Astrocyte of the spinal cord (primary cell): ENCODE results near the gene FLAD1.

Source experiments
- DNase-seq: peaks from one replicate; pipeline ENCODE4 v3.0.0; 2011; ENCODE audit warnings: low read depth, low spot score
- H3K4me3 ChIP-seq: 2 replicates; pipeline ENCODE4 v1.5.1; 2011; ENCODE audit warnings: low read depth, mild to moderate bottlenecking, low read length, moderate library complexity
- in situ Hi-C: cut with HindIII; loops from 2 replicates; pipeline ENCODE4 v1.10.0; 2017; ENCODE audit warnings: low sequenced_read_pairs
- TF ChIP-seq, protein P1 (sequence below): IDR thresholded peaks from 2 replicates; pipeline ENCODE4 v1.5.1; 2012; ENCODE audit warnings: low read depth, mild to moderate bottlenecking, low read length, inconsistent platforms

FLAD1 gene

DNA sequence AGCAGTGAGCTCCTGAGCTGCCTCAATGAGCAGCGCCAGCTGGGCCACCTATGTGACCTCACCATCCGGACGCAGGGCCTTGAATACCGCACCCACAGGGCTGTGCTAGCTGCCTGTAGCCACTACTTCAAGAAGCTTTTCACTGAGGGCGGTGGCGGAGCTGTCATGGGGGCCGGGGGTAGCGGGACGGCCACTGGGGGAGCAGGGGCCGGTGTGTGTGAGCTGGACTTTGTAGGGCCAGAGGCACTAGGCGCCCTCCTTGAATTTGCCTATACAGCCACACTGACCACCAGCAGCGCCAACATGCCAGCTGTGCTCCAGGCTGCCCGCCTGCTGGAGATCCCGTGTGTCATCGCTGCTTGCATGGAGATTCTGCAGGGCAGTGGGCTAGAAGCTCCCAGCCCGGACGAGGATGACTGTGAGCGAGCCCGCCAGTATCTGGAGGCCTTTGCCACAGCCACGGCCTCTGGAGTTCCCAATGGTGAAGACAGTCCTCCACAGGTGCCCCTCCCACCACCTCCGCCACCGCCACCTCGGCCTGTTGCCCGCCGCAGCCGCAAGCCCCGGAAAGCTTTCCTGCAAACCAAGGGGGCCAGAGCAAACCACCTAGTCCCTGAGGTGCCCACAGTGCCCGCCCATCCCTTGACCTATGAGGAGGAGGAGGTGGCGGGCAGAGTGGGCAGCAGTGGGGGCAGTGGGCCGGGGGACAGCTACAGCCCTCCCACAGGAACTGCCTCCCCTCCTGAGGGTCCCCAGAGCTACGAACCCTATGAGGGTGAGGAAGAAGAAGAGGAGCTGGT, 31.8 kb downstream of the FLAD1 start:
- in situ Hi-C loops, result no loop called here
- TF ChIP-seq, protein P1, sequence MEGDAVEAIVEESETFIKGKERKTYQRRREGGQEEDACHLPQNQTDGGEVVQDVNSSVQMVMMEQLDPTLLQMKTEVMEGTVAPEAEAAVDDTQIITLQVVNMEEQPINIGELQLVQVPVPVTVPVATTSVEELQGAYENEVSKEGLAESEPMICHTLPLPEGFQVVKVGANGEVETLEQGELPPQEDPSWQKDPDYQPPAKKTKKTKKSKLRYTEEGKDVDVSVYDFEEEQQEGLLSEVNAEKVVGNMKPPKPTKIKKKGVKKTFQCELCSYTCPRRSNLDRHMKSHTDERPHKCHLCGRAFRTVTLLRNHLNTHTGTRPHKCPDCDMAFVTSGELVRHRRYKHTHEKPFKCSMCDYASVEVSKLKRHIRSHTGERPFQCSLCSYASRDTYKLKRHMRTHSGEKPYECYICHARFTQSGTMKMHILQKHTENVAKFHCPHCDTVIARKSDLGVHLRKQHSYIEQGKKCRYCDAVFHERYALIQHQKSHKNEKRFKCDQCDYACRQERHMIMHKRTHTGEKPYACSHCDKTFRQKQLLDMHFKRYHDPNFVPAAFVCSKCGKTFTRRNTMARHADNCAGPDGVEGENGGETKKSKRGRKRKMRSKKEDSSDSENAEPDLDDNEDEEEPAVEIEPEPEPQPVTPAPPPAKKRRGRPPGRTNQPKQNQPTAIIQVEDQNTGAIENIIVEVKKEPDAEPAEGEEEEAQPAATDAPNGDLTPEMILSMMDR, result no peak
- DNase-seq, result no peak
- H3K4me3 ChIP-seq, result no peak overlapping the region

DNA sequence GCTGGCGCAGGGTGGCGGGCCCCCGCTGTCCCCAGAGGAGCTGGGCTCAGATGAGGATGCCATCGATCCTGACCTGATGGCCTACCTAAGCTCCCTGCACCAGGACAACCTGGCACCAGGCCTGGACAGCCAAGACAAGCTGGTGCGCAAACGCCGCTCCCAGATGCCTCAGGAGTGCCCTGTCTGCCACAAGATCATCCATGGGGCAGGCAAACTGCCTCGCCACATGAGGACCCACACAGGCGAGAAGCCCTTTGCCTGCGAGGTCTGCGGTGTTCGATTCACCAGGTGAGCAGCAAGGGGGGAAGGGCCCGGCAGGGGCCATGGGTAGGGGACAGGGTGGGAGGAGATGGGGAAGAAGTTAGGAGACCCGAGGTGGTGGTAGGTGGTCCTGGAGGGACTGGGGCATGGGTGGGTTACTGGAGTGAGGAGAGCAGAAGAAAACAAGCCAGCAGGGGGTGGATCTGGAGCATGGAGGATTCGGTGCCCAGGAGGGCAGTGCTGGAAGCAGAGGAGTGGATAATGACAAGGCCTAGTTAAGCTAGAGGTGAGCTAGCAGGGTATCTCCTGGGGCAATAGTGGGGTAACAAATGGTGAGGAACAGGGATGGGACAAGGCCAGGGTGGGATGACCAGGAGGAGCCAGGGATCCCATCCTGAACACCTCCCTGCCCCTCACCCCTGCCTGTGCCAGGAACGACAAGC, 32.5 kb downstream of the FLAD1 start:
- DNase-seq, result no peak
- H3K4me3 ChIP-seq, result no peak overlapping the region
- in situ Hi-C loops, result no loop called here
- TF ChIP-seq, protein P1, result no peak

DNA sequence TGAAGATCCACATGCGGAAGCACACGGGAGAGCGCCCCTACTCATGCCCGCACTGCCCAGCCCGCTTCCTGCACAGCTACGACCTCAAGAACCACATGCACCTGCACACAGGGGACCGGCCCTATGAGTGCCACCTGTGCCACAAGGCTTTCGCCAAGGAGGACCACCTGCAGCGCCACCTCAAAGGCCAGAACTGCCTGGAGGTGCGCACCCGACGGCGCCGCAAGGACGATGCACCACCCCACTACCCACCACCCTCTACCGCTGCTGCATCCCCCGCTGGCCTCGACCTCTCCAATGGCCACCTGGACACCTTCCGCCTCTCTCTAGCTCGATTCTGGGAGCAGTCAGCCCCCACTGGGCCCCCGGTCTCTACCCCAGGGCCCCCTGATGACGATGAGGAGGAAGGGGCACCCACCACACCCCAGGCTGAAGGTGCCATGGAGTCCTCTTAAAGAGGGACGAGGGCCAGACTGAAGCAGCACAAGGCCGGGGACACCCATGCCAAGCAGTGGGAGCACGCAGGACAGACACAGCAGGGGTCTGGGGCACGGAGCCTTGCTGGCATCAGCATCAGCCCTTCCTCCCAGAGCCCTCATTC, 33.2 kb downstream of the FLAD1 start:
- DNase-seq, result no peak
- H3K4me3 ChIP-seq, result no peak overlapping the region
- TF ChIP-seq, protein P1, result no peak
- in situ Hi-C loops, result no loop called here

DNA sequence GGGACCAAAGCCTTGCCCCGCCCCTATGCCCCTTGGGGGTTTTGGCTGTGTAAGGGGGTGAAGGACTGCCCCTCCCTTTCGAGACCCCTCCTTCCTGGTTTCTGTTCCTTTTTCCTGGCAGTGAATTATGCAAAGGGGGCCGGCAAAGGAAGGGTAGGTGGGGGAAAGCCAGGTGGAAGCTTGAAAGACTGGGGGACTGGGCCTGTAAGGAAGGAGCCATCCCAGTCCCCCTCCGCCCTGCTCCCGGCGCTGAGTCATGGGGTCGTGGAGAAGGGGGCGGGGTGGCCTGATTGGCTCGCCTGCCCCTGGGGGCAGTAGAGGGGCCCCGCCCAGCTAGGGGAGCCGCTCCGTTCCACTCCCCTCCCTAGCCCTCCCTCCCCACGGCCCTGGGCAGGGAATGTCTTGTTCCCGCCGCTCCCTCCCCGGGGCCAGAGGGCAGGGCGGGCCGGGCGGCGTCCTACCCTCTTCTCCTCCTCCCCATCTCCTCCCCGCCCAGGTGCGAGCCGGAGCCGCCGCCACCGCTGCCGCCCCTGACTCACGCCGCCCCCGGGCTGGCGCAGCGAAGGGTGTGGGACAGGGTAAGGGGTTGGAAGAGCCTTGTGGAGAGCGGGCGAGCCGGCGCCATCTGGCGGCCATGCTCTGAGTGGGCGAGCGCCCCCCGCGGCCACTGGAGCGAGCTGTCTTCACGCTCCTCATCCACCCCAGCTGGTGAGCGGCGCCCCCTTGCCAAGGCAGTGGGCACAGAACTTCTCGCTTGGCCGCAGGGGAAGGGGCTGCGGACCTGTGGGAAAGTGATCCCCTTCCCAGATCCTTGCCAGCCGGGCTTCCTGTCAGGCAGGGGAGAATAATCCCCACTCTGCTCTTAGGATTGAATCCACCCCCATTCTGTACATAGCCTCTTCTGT, 34.1 kb downstream of the FLAD1 start:
- TF ChIP-seq, protein P1, result peak; percentile 100
- peak; percentile 90 for DNase-seq
- H3K4me3 ChIP-seq, result peak overlapping the region; percentile 23
- in situ Hi-C loops, result no loop called here

DNA sequence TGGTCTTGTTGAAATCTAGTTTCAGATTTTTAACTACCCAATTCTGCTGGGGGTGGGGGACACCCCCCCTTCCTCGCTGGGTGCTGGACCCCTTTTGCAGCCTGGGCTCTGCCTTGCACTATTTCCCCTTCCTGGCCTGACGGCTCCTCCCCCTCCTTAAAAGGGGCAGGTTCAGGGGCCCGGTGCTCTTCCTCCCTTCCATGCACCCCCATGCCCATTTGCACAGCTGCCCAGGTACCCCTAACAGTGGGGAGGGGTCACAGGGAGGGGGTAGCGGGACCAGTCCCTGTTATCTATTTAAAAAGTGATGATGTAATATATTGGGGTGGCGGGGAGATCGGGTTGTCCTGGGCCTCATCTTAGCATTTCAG, 34.8 kb downstream of the FLAD1 start:
- DNase-seq, result no peak
- in situ Hi-C loops, result no loop called here
- TF ChIP-seq, protein P1, result no peak
- peak overlapping the region; percentile 23 for H3K4me3 ChIP-seq
